DOHH2 (cell line): ENCODE results near the gene STRIP1.

ENCODE experiments used
- H3F3A ChIP-seq: fragments of 200-600 bp; sonication (generic), shearing (Covaris generic); 2 replicates; pipeline ENCODE4 v1.6.0; 2016; ENCODE audit warnings: antibody characterized with exemption, mild to moderate bottlenecking; ENCODE audit not compliant: control insufficient read depth, insufficient read depth
- H3K27ac ChIP-seq: fragments of 200-600 bp; sonication (generic); 2 replicates; pipeline ENCODE4 v1.5.1; 2014; ENCODE audit warnings: low read depth, mild to moderate bottlenecking, low read length, moderate library complexity
- H3K27me3 ChIP-seq: fragments of 200-600 bp; sonication (generic); 2 replicates; pipeline ENCODE4 v1.6.1; 2014; ENCODE audit warnings: mild to moderate bottlenecking, low read length, mixed read lengths; ENCODE audit not compliant: control insufficient read depth
- H3K36me3 ChIP-seq: fragments of 200-600 bp; sonication (generic); 2 replicates; pipeline ENCODE4 v1.6.1; 2014; ENCODE audit warnings: mild to moderate bottlenecking, low read length, moderate library complexity, mixed read lengths; ENCODE audit not compliant: control insufficient read depth
- H3K4me1 ChIP-seq: fragments of 200-600 bp; sonication (generic); 2 replicates; pipeline ENCODE4 v1.6.1; 2014; ENCODE audit warnings: mild to moderate bottlenecking, low read length, mixed read lengths; ENCODE audit not compliant: control insufficient read depth
- H3K4me2 ChIP-seq: fragments of 200-600 bp; sonication (generic); 2 replicates; pipeline ENCODE4 v1.6.0; 2014; ENCODE audit warnings: mild to moderate bottlenecking, low read length, moderate library complexity
- H3K4me3 ChIP-seq: fragments of 200-600 bp; sonication (generic); 2 replicates; pipeline ENCODE4 v1.5.1; 2014; ENCODE audit warnings: mild to moderate bottlenecking, low read length, mixed read lengths
- H3K79me2 ChIP-seq: fragments of 200-600 bp; sonication (generic); 2 replicates; pipeline ENCODE4 v1.6.1; 2014; ENCODE audit warnings: mild to moderate bottlenecking, low read length, mixed read lengths; ENCODE audit not compliant: control insufficient read depth
- H3K9me2 ChIP-seq: fragments of 200-600 bp; sonication (generic); replicated peaks from 2 replicates; pipeline ENCODE4 v1.6.1; 2014; ENCODE audit warnings: mild to moderate bottlenecking, low read length, mixed read lengths; ENCODE audit not compliant: control insufficient read depth
- H3K9me3 ChIP-seq: fragments of 200-600 bp; sonication (generic); 2 replicates; pipeline ENCODE4 v1.6.1; 2014; ENCODE audit warnings: antibody characterized with exemption, low read length, mixed read lengths; ENCODE audit not compliant: control insufficient read depth, insufficient read depth
- H4K20me1 ChIP-seq: fragments of 200-600 bp; sonication (generic); 2 replicates; pipeline ENCODE4 v1.6.0; 2014; ENCODE audit warnings: low read depth, mild to moderate bottlenecking, antibody characterized with exemption, low read length, moderate library complexity; ENCODE audit not compliant: control insufficient read depth, insufficient read depth
- CTCF ChIP-seq: fragments of 200-600 bp; sonication (generic); IDR thresholded peaks from one replicate; pipeline ENCODE4 v1.5.1; 2014; ENCODE audit warnings: antibody characterized with exemption, mild to moderate bottlenecking, low read depth, low read length; ENCODE audit not compliant: poor library complexity, severe bottlenecking
- EZH2phosphoT487 ChIP-seq: fragments of 200-600 bp; sonication (generic); IDR thresholded peaks from 2 replicates; pipeline ENCODE4 v1.6.1; 2017; ENCODE audit warnings: borderline replicate concordance, mild to moderate bottlenecking, antibody characterized with exemption, low read length, moderate library complexity, mixed read lengths

Gene STRIP1

DNA sequence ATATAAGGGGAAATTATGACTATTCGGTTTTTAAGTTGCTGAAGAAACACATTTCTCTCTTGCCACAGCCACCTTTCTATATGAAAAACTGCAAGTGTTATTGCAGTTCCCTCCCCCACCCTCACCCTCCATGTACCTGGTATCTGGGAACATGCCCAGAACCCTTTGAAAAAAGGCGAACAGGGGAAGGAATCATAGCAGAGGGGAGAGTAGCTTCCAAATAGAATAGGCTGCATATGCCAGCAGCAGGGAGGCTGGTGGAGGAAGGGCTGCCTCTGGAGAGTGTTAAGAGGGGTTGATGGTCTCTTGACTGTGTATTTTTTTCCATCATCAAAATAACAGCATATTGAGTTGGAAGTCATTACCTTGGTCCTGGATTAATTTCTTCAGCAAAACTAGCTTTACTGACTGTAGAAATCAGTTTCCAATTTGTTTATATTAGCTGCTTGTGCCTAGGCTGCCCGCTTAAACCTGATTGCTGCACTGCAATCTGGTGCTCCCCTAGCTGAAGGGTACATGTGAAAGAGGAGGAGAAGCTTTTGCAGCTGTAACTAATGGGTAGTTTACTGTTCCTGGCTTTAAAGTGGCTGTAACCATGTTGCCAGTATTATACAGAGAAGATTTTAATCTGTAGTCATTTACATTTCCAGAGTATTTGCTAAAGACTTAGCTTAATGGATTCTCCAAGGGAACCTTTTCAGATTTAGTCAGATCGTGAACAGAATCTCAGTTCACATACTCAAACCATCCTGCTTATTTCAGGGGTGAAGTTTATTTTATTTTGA lies 27.2 kb upstream of the STRIP1 start:
- H4K20me1 ChIP-seq = peaks cover 4% of the 10 kb centered on the region; the same call in 1 of the 2 replicates
- H3K4me2 ChIP-seq = no peak overlapping the region
- TF ChIP-seq EZH2phosphoT487 (no peak), CTCF (no peak)
- H3K27ac ChIP-seq = no peak overlapping the region
- H3F3A ChIP-seq = no peaks in the 10 kb centered on the region; the same call in 1 of the 2 replicates
- peaks cover 24% of the 10 kb centered on the region for H3K4me1 ChIP-seq
- H3K27me3 ChIP-seq = no peaks in the 10 kb centered on the region
- H3K79me2 ChIP-seq = peaks cover 18% of the 10 kb centered on the region
- no peak overlapping the region for H3K4me3 ChIP-seq
- no peaks in the 10 kb centered on the region for H3K9me2 ChIP-seq
- no peaks in the 10 kb centered on the region for H3K9me3 ChIP-seq
- peaks cover 34% of the 10 kb centered on the region for H3K36me3 ChIP-seq

DNA sequence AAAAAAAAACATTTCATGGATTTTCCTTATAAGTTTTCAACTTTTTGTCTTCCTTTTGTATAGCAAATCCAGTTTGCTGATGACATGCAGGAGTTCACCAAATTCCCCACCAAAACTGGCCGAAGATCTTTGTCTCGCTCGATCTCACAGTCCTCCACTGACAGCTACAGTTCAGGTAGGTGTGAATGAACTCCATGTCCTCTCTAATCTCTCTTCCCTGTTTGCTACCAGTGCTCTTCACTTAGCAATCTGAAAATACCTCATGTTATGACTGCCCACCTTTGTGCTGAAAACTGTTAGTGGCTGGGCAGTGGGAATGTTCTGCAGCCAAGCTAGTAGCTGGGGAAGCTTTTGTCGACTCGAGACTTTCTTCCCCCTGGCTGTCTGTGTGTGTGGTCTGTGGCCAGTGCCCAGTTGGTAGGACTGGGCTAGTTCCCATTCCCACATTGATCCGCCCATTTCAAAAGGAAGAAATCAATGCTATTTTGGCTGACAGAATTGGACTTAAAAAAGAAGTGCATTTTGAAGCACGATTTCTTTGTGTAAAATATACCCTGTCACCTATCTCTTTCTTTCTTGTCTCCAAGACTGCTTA lies 25.4 kb upstream of the STRIP1 start:
- Histone ChIP-seq H3K4me2 (no peak overlapping the region), H3K79me2 (peaks cover 11% of the 10 kb centered on the region), H4K20me1 (peaks cover 4% of the 10 kb centered on the region; the same call in 1 of the 2 replicates), H3K36me3 (peaks cover 46% of the 10 kb centered on the region), H3K27me3 (no peaks in the 10 kb centered on the region), H3K9me3 (no peaks in the 10 kb centered on the region), H3K4me3 (no peak overlapping the region), H3F3A (no peaks in the 10 kb centered on the region; the same call in 1 of the 2 replicates), H3K27ac (no peak overlapping the region), H3K4me1 (peaks cover 14% of the 10 kb centered on the region), H3K9me2 (no peaks in the 10 kb centered on the region)
- TF ChIP-seq CTCF (no peak), EZH2phosphoT487 (no peak)

- peaks cover 67% of the 10 kb centered on the region for H3K36me3 ChIP-seq
- no peak overlapping the region for H3K4me3 ChIP-seq
- peaks cover 1% of the 10 kb centered on the region for H3K79me2 ChIP-seq
- H3K4me2 ChIP-seq = no peak overlapping the region
- H3K27me3 ChIP-seq = no peaks in the 10 kb centered on the region
- H3K9me3 ChIP-seq = no peaks in the 10 kb centered on the region
- no peak for TF ChIP-seq EZH2phosphoT487
- peak; percentile 50 for TF ChIP-seq CTCF
- no peaks in the 10 kb centered on the region; the same call in 1 of the 2 replicates for H3F3A ChIP-seq
- H4K20me1 ChIP-seq = no peaks in the 10 kb centered on the region
- no peaks in the 10 kb centered on the region for H3K9me2 ChIP-seq
- H3K27ac ChIP-seq = no peak overlapping the region
- no peaks in the 10 kb centered on the region for H3K4me1 ChIP-seq
Observed at GRCh38 chr1:110011527-110012041, 22.8 kb upstream of the STRIP1 start.
